ENCODE measurements around the gene GINS2. TPM values are rescaled to one million over a fixed set of nuclear protein-coding genes. Genes with fewer than 3 reads are reported as not detected.

Gene GINS2
- total RNA-seq, 1 experiment from 2014 or later = 27.0 TPM

DNA sequence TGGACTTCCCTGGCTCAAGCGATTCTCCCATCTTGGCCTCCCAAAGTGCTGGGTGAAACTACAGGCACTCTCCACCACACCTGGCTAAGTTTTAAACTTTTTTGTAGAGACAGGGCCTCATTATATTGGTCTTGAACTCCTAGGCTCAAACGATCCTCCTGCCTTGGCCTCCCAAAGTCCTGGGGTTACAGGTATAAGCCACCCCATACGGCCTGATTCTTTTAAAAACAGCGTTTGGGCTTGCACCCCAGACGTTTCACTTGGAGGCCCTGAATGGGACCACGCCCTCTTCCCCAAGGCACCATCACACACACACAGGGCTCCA is 29.4 kb upstream of the GINS2 start:
- in situ Hi-C loops (cut with HindIII; ENCODE audit: low pct_unique_long_range_greater_than_20kb, low sequenced_read_pairs) = no loop called here
- DNase-seq (ENCODE audit: low read depth) = no peak

DNA sequence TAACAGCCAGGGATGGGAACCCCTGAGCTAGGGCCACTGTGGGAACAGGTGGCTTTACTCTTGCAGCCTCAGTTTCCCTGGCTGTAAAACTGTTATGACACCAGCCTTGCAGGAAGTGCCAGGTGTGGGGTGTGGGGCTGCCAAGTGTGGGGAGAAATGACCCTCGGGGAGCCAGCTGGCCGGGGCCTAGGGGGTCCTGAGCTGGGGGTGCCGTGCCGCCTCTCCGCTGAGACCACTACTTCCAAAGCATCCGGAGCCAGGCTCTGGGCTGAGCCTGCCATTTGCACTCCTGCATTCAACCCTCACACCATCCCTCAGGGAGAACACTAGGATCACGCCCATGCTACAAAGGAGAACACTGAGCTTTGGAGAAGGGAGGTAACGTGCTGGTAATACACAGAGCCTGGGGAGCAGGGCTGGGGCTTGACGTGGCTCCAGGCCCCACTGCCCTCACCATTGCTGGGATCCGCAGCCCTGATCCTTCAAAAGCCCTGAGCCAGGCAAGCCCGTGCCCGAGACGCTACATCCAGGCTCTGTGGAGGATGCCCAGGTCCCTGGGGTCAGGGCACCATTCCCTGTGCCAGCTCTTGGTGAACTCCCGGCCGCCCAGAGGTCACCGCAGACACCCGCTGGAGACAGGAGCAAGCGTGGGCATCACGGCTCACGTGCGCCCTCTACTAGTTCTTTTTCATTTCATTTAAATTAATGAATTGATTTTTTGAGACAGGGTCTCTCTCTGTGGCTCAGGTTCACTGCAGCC is 28.8 kb upstream of the GINS2 start:
- DNase-seq (ENCODE audit: low read depth) = peak; percentile 34
- in situ Hi-C loops (cut with HindIII; ENCODE audit: low pct_unique_long_range_greater_than_20kb, low sequenced_read_pairs) = no loop called here

GRCh38 chr16:85716680-85717038 is 27.9 kb upstream of the GINS2 start:
- in situ Hi-C loops (cut with HindIII; ENCODE audit: low pct_unique_long_range_greater_than_20kb, low sequenced_read_pairs) = no loop called here

DNA sequence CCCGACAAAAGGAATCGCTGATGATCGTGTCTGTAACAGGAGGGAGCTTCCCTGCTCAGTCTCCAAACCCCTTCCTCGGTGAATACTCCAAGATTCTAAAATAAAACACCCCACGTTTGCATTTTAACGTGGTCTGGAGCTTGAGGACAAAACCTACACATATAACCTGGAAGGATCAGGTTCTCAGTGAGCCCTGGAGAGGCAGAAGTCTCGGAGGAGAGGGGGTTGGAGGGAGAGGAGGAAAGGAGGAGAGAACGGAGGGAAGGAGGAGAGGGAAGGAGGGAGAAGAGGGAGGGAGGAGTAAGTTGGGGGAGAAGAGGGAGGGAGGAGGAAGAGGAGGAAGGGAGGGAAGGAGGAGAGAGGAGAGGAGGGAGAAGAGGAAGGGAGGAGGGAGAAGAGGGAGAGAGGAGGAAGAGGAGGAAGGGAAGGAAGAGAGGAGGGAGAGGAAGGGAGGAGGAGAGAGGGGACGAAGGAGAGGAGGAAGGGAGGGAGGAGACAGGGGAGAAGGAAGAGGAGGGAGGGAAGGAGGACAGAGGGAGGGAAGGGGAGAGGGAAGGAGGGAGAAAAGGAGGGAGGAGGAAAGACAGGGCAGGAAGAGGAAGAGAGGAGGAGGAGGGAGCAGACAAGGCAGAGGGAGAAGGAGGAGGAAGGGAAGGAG is 27.4 kb upstream of the GINS2 start:
- in situ Hi-C loops (cut with HindIII; ENCODE audit: low pct_unique_long_range_greater_than_20kb, low sequenced_read_pairs) = no loop called here
- no peak for DNase-seq (ENCODE audit: low read depth)

More at GRCh38 chr16:85716680-85717038, 27.9 kb upstream of the GINS2 start:
- no peak for DNase-seq (ENCODE audit: low read depth)

- in situ Hi-C loops (cut with HindIII; ENCODE audit: low pct_unique_long_range_greater_than_20kb, low sequenced_read_pairs) = no loop called here
- DNase-seq (ENCODE audit: low read depth) = no peak
These were observed 26.6 kb upstream of the GINS2 start for GRCh38 chr16:85715169-85716021.

GRCh38 chr16:85712801-85713200 is 24.0 kb upstream of the GINS2 start:
- DNase-seq (ENCODE audit: low read depth) = no peak
- in situ Hi-C loops (cut with HindIII; ENCODE audit: low pct_unique_long_range_greater_than_20kb, low sequenced_read_pairs) = no loop called here

- in situ Hi-C loops (cut with HindIII; ENCODE audit: low pct_unique_long_range_greater_than_20kb, low sequenced_read_pairs) = no loop called here
- DNase-seq (ENCODE audit: low read depth) = no peak
These were observed 23.3 kb upstream of the GINS2 start for GRCh38 chr16:85711982-85712587.

DNA sequence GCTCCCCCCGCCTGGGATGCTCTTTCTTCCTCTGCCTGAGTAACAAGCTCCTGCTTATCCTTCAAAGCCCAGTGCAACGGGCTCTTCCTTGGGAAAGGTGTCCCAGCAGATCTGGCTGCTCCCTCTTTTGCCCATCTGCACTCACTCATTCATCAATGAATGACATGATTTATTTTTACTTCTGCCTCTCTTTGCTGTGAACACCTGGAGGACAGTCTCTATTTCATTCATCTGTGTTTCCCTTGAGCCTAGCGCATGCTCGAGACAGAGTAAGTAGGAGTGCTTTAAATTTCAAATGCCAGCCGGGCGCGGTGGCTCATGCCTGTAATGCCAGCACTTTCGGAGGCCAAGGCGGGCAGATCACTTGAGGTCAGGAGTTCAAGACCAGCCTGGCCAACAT is 22.0 kb upstream of the GINS2 start:
- DNase-seq (ENCODE audit: low read depth) = no peak
- in situ Hi-C loops (cut with HindIII; ENCODE audit: low pct_unique_long_range_greater_than_20kb, low sequenced_read_pairs) = no loop called here

GRCh38 chr16:85709766-85710585 is 21.2 kb upstream of the GINS2 start:
- no peak for DNase-seq (ENCODE audit: low read depth)
- in situ Hi-C loops (cut with HindIII; ENCODE audit: low pct_unique_long_range_greater_than_20kb, low sequenced_read_pairs) = no loop called here

- no peak for DNase-seq (ENCODE audit: low read depth)
- in situ Hi-C loops (cut with HindIII; ENCODE audit: low pct_unique_long_range_greater_than_20kb, low sequenced_read_pairs) = no loop called here
These were observed 19.6 kb upstream of the GINS2 start for GRCh38 chr16:85708338-85708737.

GRCh38 chr16:85707528-85708095 is 18.9 kb upstream of the GINS2 start:
- in situ Hi-C loops (cut with HindIII; ENCODE audit: low pct_unique_long_range_greater_than_20kb, low sequenced_read_pairs) = no loop called here
- no peak for DNase-seq (ENCODE audit: low read depth)

DNA sequence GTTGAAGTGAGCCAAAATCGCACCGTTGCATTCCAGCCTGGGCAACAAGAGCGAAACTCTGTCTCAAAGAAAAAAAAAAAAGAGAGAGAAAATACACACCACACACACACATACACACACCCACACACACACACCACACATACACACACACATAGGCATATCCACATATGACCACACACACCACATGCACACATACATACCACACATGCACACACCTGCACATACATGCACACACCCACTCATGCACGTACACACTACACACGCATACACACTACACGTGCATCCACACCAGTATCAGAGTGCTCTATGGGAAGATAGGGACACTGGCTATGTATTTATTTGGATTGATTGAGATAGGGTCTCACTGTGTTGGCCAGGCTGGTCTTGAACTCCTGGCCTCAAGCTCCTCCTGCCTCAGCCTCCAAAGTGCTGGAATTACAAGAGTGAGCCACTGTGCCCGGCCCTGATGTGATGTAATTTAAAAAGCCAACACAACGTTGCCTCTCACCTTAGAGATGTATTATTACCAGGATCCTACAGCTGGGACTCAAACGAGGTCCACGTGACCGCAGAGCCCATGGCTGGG is 17.8 kb upstream of the GINS2 start:
- DNase-seq (ENCODE audit: low read depth) = no peak
- in situ Hi-C loops (cut with HindIII; ENCODE audit: low pct_unique_long_range_greater_than_20kb, low sequenced_read_pairs) = no loop called here

- no peak for DNase-seq (ENCODE audit: low read depth)
- in situ Hi-C loops (cut with HindIII; ENCODE audit: low pct_unique_long_range_greater_than_20kb, low sequenced_read_pairs) = no loop called here
These were observed 16.4 kb upstream of the GINS2 start for GRCh38 chr16:85704900-85705846.

- no peak for DNase-seq (ENCODE audit: low read depth)
- in situ Hi-C loops (cut with HindIII; ENCODE audit: low pct_unique_long_range_greater_than_20kb, low sequenced_read_pairs) = no loop called here
These were observed 15.3 kb upstream of the GINS2 start for GRCh38 chr16:85704011-85704410.

GRCh38 chr16:85699628-85700027 is 10.9 kb upstream of the GINS2 start:
- in situ Hi-C loops (cut with HindIII; ENCODE audit: low pct_unique_long_range_greater_than_20kb, low sequenced_read_pairs) = no loop called here
- DNase-seq (ENCODE audit: low read depth) = peak; percentile 40

GRCh38 chr16:85698935-85699558 is 10.3 kb upstream of the GINS2 start:
- in situ Hi-C loops (cut with HindIII; ENCODE audit: low pct_unique_long_range_greater_than_20kb, low sequenced_read_pairs) = no loop called here
- DNase-seq (ENCODE audit: low read depth) = no peak

Data from Caki2 (cell line).